ENCODE results near the gene FEM1B.

Gene FEM1B

GRCh38 chr15:68310804-68311463, 33.4 kb downstream of the FEM1B start:
- no peak for DNase-seq

GRCh38 chr15:68311464-68311835, 33.9 kb downstream of the FEM1B start:
- no peak for DNase-seq

- no peak for DNase-seq
These were observed 34.5 kb downstream of the FEM1B start for GRCh38 chr15:68311859-68312557.

DNA sequence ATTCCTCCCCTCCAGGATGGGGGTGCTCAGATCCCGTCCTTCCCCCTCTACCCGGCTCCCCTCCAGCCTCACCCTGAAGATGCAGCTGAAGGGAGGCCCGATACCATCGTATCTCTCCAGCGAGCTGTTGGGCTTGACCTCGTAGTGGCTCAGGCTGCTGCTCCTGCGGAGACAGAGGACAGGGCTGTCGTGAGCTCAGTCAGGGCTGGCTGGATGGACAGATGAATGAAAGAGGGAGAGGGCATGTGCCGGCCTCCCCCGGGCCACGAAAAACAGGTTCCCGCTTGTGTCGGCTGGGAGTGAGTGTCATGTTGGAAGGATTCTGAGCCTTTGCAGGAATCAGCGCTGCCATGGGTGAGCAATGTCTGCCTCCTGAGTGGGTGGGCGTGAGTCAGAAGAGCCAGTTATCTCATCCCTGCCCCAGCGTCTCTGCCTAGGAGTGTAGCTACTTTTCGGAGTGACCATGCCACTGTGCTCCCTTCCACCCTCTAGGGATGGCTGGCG, 35.2 kb downstream of the FEM1B start:
- no peak for DNase-seq

- DNase-seq, result no peak
These were observed 36.2 kb downstream of the FEM1B start for GRCh38 chr15:68313501-68314410.

- no peak for DNase-seq
These were observed 37.0 kb downstream of the FEM1B start for GRCh38 chr15:68314563-68314962.

- DNase-seq, result no peak
These were observed 37.5 kb downstream of the FEM1B start for GRCh38 chr15:68315035-68315434.

DNA sequence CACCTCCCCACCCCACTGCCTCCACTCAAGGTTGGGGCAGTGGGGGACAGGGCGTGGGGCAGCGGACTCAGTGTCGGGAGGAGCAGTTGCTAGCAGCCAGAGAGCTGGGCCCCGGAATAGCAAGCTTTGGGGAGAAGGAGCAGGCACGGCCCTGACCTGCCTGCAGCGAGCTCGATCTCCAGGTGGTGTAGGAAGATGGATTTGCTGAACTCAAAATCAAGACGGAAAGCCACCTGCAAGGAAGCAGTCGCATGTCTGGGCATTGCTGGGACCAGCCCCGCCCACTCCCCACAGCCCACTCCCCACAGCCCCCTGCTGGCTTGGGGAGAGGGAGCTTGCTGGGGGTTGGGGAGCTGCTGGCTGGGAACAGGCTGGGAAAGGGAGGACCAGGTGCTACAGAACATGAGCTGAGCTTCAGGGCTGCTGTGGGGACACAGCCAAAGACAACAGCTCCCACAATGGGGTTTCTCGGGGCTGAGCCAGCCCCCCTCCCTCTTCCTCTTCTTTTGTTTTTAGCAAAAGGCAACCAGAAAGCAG, 38.0 kb downstream of the FEM1B start:
- no peak for DNase-seq

GRCh38 chr15:68316061-68316804, 38.7 kb downstream of the FEM1B start:
- DNase-seq, result no peak

DNA sequence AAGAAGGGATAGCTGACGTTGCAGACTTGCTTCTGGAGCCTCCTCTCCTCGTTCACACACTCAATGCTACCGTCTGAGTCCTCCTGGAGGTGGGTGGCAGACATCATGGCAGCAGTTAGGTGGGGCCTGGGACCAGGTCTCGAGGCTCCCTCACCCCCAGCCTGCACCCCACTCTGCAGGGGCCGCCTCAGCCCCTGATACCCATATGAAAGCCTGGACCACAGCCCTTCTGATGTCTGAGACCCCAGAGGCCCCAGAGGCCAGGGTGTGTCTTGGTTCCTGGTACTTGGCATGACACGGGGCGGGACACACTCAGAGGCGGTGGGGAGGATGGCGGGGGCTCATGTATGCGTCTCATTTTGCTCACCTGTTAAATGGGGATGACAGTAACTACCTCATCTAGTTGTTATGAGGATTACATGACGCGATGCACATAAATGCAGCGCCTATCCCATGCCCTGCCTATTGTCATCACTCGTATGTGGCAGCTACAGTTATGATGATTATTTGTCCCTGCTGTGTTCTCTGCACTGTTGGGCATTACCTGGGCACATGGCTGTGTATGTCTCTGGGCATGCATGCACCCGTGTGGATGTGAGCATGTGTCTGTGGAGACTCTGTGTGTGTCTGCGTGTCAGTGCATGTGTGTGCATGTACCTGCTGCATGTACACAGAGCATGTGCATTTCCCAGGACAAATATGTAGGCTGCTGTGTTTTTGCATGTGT, 39.9 kb downstream of the FEM1B start:
- DNase-seq, result no peak

DNA sequence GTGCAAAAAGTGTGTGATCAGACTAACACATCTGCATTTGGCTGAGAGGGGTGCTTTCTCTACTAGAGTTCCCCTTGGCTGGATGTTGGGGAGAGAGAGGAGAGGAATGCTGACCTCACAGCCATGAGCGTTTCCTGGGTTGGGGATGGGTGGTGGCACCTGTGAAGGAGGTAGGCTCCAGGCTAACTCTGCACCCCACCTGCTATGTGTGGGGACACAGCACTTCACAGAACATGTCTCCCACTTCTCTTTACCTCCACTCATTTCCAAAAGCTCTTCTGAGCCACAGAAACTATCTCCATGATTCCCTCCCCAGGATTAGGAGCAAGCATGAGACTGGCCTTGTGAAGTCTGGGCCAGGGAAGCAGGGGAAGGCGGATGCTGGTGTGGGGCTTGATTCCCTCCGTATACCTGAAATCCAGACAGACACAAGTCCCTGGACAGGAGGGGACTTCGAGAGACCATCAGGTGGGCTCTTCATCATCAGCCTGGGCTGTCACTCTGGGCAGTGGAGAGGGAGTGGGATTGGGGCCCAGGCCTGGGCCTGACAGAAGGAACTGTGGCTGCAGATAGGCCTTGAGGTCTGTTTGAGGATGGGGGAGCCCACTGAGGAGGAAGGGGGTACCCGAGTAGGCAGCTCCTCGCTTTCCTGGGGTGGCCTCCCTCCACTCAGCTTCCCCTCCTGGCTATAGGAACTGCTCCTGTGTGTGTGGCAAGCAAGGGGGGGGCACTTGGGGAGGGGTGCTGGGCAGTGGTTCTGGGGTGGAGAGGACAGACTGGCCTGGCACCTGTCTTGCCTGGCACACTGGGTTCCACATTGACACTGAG, 40.7 kb downstream of the FEM1B start:
- no peak for DNase-seq

DNA sequence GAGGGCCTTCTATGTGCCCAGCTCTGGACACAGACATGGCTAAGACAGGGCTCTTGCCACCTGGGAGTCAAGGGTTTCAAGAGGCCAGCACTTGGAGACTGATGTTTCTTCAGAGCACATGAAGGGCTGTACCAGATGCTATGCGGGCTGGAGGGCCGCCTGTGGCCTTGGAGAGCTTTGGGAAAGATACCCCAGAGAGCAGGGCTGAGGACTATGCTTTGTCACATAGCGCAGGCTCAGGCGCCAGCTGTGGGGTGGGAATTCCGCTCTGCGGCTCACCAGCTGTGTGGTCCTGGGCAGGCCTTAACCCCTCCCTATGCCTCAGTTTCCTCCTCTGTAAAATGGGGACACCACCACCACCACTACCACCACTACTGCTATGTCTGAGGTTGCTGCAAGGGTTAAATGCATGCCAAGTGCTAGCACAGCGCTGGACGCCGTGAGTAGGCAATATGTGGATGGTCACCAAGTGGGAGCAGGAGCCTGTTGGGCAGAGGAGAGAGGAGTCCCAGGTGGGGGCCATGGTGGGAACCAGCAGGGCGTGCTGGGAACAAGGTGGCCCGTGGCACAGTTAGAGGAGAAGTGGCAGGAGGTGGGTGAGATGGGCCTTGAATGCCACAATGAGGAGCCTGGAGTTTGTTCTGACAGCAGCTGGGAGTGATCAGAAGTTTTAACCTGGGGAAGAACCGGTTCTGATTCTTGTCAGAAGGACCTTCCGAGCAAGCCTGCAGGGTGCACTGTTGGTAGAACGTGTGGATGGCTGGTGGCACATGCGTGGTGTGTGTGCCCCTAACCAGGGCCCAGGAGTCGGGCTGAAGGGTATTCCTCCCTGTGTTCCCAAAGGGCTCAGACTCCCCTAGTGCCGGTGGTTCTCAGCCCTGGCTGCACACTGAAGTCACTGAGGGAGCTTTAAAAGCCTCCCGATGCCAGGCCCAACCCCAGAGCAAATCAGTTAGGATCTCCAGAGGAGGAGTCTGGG, 41.7 kb downstream of the FEM1B start:
- no peak for DNase-seq

DNA sequence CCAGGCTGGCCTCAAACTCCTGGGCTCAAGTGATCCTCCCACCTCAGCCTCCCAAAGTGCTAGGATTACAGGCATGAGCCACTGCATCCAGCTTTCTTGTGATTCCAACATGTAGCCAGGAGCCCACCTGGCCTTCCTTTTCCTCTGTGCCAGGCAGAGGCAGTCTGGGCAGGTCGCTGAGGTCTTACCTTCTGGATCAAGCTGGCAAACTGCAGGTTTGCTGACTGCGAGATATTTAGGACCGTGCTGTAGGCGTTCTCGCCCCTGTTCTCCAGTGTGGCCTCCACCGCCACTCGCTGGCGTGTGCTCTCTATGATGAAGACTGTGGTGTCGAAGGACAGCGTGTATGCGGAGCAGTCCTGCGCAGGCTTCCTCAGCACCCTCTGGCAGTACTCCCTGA, 42.5 kb downstream of the FEM1B start:
- no peak for DNase-seq

DNA sequence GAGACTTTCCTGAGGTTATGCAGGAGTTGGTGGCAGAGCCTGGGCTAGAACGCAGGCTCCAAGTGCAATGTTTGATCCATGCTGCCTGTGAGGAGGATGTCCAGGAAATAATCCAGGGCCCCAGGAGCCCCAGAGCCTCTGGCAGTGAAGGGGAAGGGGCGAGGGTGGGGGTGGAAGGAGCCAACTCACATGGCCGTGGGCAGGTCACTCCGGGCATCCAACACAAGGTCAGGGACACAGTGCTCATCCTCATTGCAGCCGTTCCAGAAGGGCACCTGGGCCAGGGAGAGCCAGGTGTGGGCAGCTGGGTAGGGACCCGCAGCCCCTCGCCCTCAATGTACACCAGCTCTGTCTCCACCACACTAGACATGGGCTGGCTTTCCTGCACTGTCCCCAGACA, 43.7 kb downstream of the FEM1B start:
- no peak for DNase-seq

DNA sequence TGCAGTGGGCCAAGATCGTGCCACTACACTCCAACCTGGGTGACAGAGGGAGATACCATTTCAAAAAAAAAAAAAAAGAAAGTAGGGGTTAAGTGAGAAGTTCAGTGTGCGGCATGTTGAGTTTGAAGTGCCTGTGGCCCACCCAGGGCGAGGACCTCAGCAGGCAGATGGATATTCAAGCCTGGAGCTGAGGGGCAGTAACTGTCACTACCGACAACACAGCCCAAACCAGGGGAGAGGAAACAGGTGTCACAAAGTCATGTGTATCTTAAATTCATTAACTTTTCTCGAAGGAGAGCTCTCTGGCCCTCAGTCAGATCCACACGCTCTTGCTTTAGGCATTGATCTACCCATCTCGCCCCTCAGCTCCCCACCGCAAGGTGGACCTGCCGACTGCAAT, 45.3 kb downstream of the FEM1B start:
- no peak for DNase-seq

- DNase-seq, result no peak
These were observed 48.2 kb downstream of the FEM1B start for GRCh38 chr15:68325726-68326125.

DNA sequence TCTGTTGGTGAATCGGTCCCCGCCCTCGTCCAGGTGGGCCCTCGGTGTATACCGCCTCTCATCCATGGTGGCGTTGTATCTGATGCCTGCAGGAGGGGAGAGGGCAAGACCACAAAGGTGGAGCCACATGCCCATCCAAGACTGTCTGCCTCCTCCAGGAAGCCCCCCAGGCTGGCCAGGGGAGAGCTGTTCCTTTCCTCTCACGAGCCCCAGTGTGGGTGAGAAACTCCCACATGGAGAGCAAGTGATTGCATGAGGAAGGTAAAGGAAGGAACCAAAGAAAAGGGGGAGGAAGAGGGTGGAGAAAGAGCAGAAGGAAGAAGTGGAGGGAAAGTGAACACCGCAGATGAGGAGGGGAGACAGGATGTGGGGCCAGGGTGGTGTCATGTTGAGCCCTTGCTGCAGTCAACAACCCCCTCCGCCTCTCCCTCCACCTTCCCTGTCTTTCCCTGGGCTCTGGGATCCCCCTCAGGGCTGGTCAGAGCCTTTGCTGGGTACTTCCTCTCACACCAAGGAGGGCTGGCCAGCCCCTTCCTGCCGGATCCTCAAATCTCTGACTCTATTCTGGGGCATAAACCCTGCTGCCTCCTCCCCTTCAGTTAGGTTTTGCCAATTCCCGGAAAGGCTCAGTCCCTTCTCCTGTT, 49.3 kb downstream of the FEM1B start:
- no peak for DNase-seq

- DNase-seq, result no peak
These were observed 50.9 kb downstream of the FEM1B start for GRCh38 chr15:68328443-68328842.

GRCh38 chr15:68328964-68329363, 51.4 kb downstream of the FEM1B start:
- no peak for DNase-seq
